ENCODE results near the gene RBM4. TPM values are rescaled to one million over a fixed set of nuclear protein-coding genes. Genes with fewer than 3 reads are reported as not detected.

The RBM4 gene
- total RNA-seq, 4 donors from 2014 or later, result 98.2 to 114 (median 102) TPM

GRCh38 chr11:66691311-66691980, 52.9 kb downstream of the RBM4 start:
- TF ChIP-seq POLR2A (IDR thresholded peaks at IDR 0.05) (no peak), CTCF (IDR thresholded peaks at IDR 0.05) (no peak), POLR2AphosphoS5 (IDR thresholded peaks at IDR 0.05) (no peak), EP300 (IDR thresholded peaks at IDR 0.05) (no peak)
- H3K4me1 ChIP-seq, result peaks cover 0 to 5% (median 0%) of the 10 kb centered on the region in 3 donors
- no peaks in the 10 kb centered on the region for H3K36me3 ChIP-seq
- ATAC-seq, result no peak
- no peaks in the 10 kb centered on the region for H3K9me3 ChIP-seq
- no peak overlapping the region for H3K4me3 ChIP-seq
- 85 to 93% methylated on average over 3 to 6 of the region's 38 CpGs for WGBS, 2 donors (ENCODE audit: low coverage in 1 of 2)
- H3K27me3 ChIP-seq, result no peaks in the 10 kb centered on the region
- no peak overlapping the region for H3K27ac ChIP-seq

GRCh38 chr11:66692446-66692845, 53.9 kb downstream of the RBM4 start:
- Histone ChIP-seq H3K4me1 (peaks cover 0 to 5% (median 0%) of the 10 kb centered on the region in 3 donors), H3K27me3 (no peaks in the 10 kb centered on the region), H3K4me3 (no peak overlapping the region), H3K27ac (no peak overlapping the region), H3K36me3 (no peaks in the 10 kb centered on the region), H3K9me3 (no peaks in the 10 kb centered on the region)
- WGBS, 2 donors (ENCODE audit: low coverage in 1 of 2), result 100% methylated on average over 1 of the region's 18 CpGs; no CpG with 5 or more reads in 1 of the 2 donors
- no peak for ATAC-seq
- no peak for TF ChIP-seq EP300 (IDR thresholded peaks at IDR 0.05)
- no peak for TF ChIP-seq POLR2AphosphoS5 (IDR thresholded peaks at IDR 0.05)
- no peak for TF ChIP-seq POLR2A (IDR thresholded peaks at IDR 0.05)
- no peak for TF ChIP-seq CTCF (IDR thresholded peaks at IDR 0.05)

GRCh38 chr11:66692871-66693331, 54.4 kb downstream of the RBM4 start:
- ATAC-seq, result no peak
- TF ChIP-seq EP300 (IDR thresholded peaks at IDR 0.05), result no peak
- TF ChIP-seq POLR2A (IDR thresholded peaks at IDR 0.05), result no peak
- no peak for TF ChIP-seq CTCF (IDR thresholded peaks at IDR 0.05)
- TF ChIP-seq POLR2AphosphoS5 (IDR thresholded peaks at IDR 0.05), result no peak
- Histone ChIP-seq H3K4me3 (no peak overlapping the region), H3K27ac (no peak overlapping the region), H3K36me3 (no peaks in the 10 kb centered on the region), H3K9me3 (no peaks in the 10 kb centered on the region), H3K4me1 (peaks cover 0 to 5% (median 0%) of the 10 kb centered on the region in 3 donors), H3K27me3 (no peaks in the 10 kb centered on the region)
- 40 to 89% methylated on average over 1 to 11 of the region's 20 CpGs for WGBS, 2 donors (ENCODE audit: low coverage in 1 of 2)

- H3K27me3 ChIP-seq, result no peaks in the 10 kb centered on the region
- no peaks in the 10 kb centered on the region for H3K9me3 ChIP-seq
- no peak overlapping the region for H3K27ac ChIP-seq
- no peak for TF ChIP-seq POLR2AphosphoS5 (IDR thresholded peaks at IDR 0.05)
- no peak for TF ChIP-seq POLR2A (IDR thresholded peaks at IDR 0.05)
- TF ChIP-seq EP300 (IDR thresholded peaks at IDR 0.05), result no peak
- TF ChIP-seq CTCF (IDR thresholded peaks at IDR 0.05), result no peak
- WGBS, 2 donors (ENCODE audit: low coverage in 1 of 2), result 86 to 89% methylated on average over 5 of the region's 15 CpGs
- H3K4me1 ChIP-seq, result peaks cover 0 to 5% (median 0%) of the 10 kb centered on the region in 3 donors
- no peaks in the 10 kb centered on the region for H3K36me3 ChIP-seq
- no peak for ATAC-seq
- no peak overlapping the region for H3K4me3 ChIP-seq
Measured at GRCh38 chr11:66693356-66694055, 55.0 kb downstream of the RBM4 start.

Measured in gastroesophageal sphincter (tissue), 4 donors.